Measurements from ENCODE around the gene DISP2. TPM values are rescaled to one million over a fixed set of nuclear protein-coding genes. Genes with fewer than 3 reads are reported as not detected.

The DISP2 gene
- total RNA-seq, 1 experiment from 2014 or later, result 1.8 TPM

DNA sequence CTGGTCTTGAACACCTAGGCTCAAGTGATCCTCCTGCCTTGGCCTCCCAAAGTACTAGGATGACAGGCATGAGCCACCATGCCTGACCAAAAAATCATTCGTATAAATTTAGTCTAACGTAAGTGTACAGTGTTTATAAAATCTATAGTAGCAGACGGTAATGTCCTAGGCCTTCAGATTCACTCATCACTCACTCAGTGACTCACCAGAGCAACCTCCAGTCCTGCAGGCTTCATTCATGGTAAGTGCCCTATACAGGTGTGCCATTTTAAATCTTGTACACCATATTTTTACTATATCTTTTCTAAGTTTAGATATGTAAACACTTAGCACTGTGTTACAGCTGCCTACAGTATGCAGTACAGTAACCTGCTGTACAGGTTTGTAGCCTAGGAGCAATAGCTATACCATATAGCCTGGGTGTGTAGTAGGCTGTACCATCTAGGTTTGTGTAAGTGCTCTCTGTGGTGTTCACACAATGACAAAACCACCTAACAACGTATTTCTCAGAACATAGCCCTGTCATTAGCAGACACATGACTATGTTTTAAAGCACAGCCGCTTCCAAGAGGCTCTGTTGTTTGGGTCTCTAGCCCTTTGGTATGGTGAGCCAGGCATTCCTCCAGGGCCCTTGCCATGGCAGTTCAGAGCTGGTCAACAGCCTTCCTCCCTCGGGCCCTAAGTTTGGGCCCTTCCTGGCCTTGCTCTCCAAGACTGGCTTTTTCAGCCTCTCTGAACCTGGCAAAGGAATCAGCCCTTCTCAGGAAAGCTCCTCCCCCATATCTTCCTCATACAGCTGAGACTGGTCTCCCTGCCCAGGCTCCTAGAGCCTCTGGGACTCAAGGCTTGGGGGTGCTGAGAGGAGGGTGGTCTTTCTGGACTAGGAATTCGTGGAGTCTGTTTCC lies 15.4 kb upstream of the DISP2 start:
- DNase-seq (ENCODE audit: low read depth), result peak; percentile 78

DNA sequence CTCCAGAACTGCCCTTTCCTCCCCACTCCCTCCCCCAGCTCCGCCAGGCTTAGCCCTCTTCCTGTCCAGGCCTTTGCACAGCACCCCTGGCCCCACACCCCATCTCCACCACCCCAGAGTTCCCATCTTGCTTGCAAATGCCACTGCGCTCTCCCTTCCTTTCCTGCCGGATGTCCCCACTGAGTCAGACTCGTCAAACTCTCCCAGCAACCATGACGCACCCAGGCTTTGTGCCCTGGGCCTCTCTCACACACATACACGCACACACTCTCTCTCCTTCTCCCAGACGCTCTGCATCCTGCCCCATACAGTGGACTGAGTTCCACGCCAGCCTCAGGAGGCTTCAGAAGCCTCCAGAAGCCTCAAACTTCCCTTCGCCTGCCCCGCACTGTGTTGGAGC lies 14.5 kb upstream of the DISP2 start:
- DNase-seq (ENCODE audit: low read depth), result peak; percentile 99

DNA sequence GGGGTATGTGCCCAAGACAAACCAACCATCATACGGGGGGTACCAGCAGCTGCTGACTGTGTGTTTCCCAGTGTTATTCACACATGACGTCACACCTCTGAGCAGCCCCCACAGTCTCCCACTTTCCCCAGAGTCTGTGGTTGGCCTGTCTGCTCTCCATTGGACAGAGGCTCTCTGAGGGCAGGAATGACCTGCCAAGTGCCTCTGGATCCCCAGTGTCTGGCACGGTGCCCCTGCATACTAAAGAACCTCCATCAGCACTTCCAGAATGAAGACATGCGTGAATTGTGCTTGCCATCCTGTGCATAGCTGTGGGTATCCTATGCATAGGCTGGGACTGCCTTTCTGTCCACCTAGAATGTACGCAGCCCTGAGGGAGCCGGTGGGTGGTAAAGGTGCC lies 13.8 kb upstream of the DISP2 start:
- DNase-seq (ENCODE audit: low read depth), result peak; percentile 80

DNA sequence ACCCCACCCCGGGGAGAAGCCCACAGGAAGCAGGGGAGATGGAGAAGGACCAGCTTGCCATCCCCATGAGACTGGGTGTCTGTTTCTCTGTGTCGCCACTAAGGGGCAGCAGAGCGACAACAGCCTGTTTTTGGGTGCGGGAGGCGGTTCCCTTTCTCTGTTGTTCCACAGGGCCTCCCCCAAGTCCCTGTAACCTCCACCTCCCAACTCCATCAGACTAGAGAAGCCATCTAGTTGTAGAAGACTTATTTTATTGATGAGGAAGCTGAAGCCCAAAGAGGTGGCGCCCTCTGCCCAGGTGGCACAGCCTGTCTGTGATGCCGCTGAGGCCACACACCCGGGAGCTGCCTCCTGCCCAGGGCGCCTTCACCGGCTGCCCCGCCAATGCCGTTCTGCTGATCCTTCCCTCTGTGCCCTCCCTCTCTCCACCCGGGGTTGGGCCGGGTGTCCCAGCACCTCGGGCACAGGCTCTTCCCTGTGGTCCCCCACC lies 13.3 kb upstream of the DISP2 start:
- DNase-seq (ENCODE audit: low read depth), result peak; percentile 81

DNA sequence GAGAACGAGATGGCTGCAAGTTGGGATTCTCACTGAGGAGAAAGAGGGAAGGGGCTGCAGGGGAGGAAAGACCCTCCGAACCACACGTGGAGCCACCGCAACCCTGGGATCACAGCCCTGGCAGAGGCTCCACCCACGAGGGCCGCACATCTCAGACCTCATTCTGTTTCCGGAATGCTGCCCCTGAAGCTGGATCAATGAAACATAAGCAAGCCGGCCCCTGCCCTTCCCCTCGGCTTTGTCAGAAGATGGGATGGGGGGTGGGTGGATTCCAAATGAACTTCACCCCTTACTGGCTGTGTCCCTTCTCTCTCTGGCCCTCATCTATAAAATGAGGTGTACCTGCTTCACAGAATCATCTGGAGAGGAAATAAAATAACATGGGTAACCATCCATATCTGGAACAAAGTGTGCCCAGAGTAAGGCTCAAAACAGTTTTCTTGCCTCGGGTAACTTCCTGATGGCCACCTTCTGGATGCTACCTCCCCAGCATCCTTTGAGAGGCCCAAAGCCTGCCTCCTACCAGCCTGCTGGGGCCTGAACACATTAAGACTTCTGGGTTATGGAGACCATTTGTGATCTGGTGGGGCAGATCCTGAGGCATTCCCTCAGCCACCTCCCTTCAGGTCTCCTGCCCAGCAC lies 12.7 kb upstream of the DISP2 start:
- no peak for DNase-seq (ENCODE audit: low read depth)

DNA sequence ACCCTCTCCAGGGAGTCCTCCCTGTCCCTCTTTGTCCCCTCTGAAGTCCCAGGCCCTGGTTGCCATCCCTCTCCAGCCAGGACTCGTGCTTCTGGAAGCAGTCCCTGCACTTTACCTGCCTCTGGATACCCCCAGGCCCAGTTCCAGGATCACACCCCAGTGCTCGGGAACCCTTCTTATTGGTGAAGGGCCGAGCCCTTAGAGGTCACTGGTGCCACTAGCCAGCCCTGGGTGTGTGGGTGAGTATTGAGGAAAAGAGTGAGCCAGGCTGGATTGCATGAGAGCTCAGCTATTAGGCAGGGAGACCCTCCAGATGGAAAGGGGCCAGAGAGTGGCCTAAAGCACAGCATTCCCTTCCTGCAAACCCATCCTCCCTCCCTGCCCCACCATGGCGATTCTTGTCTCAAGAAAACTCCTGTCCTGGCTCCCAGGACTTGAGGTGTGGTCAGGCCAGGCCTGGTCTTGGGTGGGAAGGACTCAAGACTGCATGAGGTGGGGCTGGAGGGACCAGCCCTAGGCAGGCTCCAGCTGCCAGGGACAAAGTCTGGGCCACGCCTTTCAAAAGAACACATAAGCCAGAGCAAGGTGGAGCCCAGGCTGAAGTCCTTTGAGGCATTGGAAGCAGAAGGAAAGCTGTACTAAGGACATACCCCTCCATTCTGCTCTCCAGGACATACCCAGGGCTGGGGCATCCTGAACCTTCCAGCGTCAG lies 12.0 kb upstream of the DISP2 start:
- DNase-seq (ENCODE audit: low read depth), result no peak

DNA sequence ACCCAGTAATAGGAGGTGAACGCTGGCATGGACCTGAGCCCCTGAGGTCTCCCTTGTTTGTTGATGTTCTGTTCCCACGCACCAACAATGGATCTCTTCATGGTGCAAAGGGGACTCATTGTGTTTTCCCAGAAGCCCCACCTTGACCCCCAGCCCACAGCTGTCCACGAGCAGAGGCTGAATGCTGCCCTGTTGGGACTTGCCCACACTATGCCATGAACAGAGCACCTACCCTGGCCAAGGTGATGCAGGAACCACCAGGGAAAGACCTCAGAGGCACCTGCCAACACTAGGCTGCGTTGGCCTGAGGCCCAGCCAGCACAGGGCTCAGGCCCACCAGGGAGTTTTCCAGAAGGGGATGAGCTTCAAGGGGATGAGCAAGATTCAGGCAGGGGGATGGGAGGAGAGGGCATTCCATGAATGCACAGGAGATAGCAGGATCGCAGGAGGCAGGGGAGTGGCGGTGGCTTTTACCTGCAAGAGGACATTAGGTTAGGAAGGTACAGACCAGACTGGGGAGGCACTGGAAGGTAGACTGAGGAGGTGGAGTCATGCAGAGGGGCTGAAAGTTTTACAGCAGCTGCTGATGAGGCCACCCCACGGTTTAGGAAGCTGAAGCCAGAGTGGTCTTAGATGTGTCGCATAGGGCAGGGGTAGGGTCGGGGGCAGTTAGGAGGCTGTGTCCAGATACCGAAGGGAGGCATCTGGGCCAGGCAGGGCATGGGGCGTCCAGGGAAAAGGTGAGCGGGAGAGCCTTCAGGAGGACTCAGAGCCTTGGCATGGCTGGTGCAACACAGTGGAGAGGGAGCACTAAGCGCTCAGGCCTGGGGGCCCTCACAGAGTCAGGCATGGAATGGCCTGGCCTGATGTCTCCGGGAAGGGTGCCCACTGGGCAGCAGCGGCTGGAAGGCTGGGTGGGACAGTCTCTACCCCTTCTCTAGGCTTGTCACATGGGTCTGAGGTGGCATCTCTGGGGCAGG lies 11.2 kb upstream of the DISP2 start:
- DNase-seq (ENCODE audit: low read depth), result no peak

DNA sequence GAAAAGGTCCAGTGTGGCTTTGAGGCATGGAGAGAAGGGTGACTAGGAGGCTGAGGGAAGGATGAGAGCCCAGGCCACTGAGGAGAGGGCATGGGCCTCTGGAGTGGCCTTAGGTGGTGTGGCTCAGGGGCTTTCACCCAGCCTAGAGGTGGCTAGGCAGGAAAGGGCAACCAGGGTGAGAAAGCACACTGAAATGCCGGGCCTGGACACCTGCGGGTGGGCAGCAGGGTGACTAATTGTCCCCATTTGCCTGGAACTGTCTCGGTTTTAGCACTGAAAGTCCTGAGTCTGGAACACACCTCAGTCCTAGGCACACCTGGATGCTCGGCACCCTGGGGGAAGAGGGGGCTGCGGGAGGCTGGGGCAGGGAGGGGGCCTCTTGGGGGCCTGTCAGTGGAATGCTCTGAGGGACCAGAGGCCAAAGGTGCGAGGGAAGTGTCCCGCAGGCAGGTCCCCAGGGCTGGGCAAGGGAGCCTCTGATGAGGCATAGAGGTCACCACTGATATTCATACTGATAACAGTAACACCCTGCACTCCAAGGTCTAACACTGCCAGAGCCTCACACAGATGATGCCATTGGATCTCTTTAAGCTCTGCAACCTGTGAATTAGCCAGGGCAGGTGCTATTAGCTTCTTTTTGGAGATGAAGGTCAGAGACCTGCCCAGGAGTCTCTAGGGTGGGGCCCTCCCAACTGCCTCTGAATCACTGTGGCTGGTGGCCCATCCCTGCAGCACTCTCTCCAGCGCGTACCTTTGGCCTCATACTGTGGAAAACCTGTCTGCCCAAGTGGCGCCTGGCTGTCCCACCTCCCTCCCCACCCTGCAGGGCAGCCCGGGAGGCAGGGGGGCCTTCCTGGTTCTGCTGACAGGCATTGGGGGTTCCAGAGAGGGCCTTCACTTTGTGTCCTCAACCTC lies 10.2 kb upstream of the DISP2 start:
- DNase-seq (ENCODE audit: low read depth), result no peak

DNA sequence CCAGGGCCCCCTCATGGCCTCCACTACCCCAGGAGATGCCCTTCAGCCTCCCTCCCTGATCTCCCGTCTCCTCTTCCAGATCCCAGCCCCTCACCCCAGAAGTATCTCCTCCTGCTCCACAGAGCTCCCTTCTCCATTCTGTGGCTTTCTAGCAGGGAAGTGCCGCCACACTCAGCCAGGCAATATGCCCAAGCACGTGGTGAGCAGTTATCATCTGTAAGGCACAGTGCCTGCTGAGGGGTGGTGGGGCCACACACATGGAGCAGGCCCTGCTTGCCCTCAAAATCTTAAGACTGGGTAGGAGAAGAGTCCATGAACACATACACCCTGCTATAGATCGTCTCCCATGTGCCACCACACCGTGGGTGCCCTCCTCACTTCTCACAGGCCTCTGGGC lies 9.5 kb upstream of the DISP2 start:
- no peak for DNase-seq (ENCODE audit: low read depth)

DNA sequence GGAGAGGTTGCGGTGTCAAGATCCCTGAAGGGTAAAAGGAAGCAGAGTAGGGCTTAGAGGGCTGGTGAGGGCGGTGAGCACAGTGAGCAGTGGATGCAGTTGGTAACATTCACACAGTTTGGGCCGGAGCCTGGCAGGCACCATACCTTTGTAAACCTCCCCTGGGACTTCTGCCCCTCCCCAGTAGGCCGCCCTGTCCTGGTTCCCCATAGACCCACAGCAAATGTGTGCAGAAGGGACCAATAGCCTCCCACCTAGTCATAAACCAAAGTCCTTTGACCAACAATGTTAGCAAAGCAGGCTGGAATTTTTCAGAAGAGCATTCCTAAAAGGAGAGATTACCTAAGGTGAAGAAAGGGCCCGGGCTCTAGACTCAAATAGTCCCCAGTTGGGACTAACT lies 8.9 kb upstream of the DISP2 start:
- DNase-seq (ENCODE audit: low read depth), result no peak

DNA sequence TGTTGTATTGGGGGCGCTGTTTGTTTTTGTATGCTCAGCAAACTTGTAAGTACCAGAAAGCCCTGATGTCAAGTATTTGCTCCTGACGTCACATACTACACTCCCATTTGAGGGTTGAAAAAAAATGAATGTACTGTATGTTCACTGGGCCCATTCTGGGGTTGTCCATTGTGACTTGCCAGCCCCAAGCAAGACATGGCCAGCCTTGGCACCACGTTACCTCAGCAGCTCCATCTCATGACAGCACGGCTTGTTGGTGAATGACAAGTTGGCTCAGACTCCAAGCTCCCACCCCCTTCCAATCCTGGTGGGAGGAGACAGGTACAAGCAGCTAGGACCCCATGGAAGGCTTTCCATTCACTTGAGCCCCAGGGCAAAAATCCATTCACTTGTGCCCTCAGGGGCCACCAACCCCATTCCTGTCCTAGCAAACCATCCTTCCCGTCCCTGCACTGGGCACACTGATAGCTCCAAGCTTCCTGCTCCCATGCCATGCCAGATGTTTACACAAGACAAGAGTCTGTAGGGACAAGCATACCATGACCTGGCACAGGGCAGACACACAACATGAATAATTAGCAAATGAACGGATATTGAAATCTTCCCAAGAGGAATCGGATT lies 5.6 kb upstream of the DISP2 start:
- DNase-seq (ENCODE audit: low read depth), result no peak

DNA sequence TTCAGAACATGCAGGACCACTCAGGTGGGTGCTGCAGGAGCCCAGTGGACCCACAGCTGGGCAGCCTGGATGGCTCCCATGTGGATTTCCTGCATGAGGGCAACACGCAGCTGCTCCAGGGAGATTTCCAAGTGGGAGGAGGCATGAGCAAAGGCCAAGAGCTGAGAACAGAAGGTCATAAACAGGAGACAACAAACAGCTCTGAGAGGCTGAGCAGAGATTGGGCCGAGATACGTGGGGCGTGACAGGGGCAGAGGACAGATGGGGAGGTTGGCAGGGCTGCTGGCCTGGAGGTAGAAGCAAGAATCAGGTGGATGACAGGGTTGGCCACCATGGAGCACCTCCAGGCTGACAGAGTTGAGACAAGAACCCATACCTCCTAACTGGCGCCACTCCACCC lies 4.3 kb upstream of the DISP2 start:
- no peak for DNase-seq (ENCODE audit: low read depth)

DNA sequence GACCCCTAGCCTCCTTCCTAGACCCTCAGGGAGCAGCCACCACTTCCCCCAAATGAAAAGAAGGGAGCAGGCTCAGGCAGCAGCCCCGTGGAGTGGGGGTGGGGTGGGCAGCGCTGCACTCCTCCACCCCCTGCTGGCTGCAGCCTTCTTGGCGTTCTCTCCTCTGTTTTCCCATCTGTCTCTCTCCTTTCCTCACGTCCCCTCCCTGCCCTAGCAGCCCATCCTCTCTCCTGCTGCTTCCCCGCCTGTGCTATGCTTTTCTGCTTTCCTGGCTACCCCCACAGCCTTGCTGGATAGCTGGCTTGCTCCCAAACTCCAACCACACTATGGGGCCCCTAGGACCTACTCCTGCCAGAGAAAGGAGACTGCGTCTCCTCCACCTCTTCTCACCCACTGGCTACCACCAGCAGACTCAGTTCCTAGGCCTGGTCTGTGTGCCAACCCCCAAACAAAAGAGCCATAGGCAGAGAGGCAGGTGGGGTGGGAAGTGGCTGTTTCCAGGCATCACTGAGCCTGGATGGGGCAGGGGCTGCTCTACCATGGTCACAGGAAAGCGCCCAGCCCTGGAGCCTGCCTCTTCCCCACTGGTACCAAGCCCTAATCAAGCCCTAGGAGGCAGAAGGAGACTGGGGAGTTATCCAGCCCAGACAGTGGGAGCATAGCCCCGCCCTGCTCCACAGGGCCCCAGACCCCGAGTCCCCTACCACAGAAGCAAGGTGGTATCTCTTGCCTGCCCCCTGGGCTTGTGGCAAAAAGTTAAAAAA lies 3.4 kb upstream of the DISP2 start:
- DNase-seq (ENCODE audit: low read depth), result peak; percentile 68

DNA sequence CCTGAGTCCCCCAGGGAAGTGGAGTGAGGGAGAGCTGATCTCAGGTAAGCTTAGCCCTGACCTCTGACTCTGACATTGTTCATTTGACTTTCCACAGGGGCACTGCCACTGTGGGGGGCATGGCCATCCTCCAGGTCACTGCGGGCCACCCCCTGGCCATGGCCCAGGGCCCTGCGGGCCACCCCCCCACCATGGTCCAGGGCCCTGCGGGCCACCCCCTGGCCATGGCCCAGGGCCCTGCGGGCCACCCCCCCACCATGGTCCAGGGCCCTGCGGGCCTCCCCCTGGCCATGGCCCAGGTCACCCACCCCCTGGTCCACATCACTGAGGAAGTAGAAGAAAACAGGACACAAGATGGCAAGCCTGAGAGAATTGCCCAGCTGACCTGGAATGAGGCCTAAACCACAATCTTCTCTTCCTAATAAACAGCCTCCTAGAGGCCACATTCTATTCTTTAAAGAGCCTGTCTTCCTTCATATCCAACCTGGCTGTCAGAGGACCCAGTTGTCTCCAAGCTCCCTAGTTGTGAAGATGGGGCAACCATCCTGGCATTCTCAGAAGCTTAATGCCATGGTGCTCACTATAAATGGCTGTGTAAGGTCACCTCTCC lies 1.9 kb upstream of the DISP2 start:
- DNase-seq (ENCODE audit: low read depth), result no peak

DNA sequence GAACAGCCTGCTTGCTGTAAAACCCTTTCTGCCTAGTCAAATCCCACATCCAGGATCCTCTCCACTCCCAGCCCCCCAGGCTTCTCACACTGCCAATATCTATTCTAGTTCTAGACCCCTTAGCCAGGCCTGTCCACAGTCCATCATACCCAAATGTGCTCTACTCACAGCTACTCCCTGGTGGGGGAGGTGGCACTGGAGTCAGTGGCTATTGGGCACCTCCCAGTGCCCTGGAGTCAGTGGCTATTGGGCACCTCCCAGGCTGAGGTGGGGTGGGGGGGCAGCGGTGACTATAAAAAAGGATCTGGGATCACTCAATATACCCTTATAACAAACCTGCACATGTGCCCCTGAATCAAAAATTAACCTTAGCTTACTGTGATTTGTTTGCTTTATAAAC lies 773 bp upstream of the DISP2 start:
- no peak for DNase-seq (ENCODE audit: low read depth)

DNA sequence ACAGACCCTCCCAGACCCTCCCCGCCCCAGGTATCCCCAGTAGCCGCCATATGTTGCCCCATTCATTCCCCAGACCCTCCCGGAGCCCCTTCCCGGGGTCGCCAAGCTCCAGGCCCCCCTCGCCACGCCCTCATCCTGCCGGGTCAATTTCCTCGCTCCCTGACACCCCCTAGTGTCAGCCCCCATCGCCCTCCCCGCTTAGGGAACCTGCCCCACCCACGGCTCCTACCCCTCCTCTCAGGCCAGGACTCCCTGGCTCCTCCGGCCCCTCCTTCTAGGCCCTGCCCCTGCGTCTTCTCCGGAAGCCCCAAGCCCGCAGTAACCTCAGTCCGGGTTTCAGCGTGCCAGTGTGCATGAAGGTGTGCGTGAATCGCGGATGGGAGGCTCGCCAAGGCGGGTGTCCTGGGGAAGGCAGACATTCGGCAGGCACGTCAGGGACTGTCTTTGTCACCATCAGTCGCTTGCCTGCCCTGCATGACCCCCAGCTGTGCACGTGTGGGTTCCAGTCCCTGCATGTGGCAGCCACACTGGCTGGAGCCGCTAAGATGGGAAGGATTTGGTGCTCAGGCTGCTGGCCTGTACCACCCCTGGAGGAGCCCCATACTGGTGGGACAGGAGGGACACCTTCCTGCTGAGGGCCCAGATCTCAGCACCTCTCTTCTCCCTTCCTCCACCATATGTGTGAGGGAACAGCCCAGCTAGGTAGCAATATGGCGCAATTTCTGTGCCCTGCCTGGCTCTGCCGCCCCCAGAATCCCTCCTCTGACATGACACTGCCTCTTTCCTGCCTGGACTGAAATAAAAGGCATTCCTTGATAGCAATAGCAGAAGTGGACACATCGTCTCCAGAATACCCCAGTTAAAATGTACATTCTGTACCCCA lies 693 bp downstream of the DISP2 start:
- DNase-seq (ENCODE audit: low read depth), result peak; percentile 41

DNA sequence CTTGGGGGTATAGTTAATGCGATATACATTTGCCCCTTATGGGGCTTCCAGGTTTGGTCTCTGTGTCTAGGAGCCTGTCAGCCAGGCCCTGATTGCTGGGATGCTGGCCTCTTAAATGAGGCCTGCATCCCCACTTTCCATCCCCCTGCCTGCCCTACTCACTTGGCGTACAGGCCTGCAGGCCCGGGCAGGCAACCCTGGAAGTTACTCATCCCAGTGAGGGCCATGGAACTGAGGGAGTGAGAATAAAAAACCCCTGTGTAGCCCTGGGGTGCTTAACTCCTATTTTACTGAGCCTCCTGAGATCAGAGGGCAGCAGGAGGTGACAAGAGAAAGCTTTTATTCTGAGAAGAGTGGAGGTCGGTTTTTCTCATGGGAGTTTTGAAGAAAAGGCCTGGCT lies 2.0 kb downstream of the DISP2 start:
- no peak for DNase-seq (ENCODE audit: low read depth)

All from HT1080 (cell line).